Epithelial cell of proximal tubule (primary cell): ENCODE measurements around the gene INPP4A. TPM values are rescaled to one million over a fixed set of nuclear protein-coding genes. Genes with fewer than 3 reads are reported as not detected.

Source experiments
- DNase-seq: peaks from one replicate; pipeline ENCODE4 v3.0.0-alpha.2; 2011; ENCODE audit warnings: low read depth
- H3K4me3 ChIP-seq: 2 replicates; pipeline ENCODE4 v1.5.1; 2011; ENCODE audit warnings: low read depth, mild to moderate bottlenecking, low read length
- total RNA-seq: library from RNA; depleted of rRNA; stranded (reverse); fragments of >200 nt; gene quantifications from 2 replicates; pipeline ENCODE4 v1.2.3, GENCODE V29; 2015
- TF ChIP-seq, protein P1 (sequence below): conservative IDR thresholded peaks from 2 replicates; pipeline ENCODE4 v1.5.1; 2012; ENCODE audit warnings: low read depth, mild to moderate bottlenecking, low read length

The INPP4A gene
- total RNA-seq, 1 donor from 2014 or later = 12.2 TPM

DNA sequence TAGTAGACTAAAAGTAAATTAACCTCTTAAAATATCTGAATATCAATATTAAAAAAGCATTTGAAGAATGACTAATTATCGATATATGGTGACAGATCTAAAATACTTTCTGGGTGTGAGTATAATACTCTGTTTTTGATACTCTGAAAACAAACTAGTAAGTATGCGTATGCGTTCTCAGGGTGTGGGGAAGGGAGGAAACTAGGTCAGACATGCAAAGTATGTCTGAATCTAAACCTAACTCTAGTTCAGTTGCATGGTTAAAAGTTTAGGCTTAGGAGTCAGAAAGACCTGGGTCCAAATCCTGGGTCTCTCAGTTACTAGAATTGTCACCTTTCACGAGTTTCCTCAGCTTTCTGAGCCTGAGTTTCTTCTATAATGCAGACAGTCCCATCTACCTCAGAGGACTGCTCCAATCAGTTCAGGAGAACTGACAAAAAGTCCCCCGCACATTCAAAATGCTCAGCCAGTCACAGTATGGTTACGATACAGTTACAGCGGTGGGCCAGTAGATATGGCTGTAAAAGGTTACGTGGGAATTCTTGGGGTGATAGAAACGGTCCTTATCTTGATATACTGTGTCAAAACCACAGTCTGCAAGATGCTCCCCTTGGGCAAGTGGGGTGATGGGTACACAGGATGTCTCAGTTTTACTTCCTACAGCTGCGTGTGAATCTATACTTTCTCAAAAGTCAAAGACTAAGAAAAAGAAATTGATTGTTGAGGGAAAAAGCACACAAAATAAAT, 192.9 kb downstream of the INPP4A start:
- TF ChIP-seq, protein P1, sequence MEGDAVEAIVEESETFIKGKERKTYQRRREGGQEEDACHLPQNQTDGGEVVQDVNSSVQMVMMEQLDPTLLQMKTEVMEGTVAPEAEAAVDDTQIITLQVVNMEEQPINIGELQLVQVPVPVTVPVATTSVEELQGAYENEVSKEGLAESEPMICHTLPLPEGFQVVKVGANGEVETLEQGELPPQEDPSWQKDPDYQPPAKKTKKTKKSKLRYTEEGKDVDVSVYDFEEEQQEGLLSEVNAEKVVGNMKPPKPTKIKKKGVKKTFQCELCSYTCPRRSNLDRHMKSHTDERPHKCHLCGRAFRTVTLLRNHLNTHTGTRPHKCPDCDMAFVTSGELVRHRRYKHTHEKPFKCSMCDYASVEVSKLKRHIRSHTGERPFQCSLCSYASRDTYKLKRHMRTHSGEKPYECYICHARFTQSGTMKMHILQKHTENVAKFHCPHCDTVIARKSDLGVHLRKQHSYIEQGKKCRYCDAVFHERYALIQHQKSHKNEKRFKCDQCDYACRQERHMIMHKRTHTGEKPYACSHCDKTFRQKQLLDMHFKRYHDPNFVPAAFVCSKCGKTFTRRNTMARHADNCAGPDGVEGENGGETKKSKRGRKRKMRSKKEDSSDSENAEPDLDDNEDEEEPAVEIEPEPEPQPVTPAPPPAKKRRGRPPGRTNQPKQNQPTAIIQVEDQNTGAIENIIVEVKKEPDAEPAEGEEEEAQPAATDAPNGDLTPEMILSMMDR = no peak
- no peak overlapping the region for H3K4me3 ChIP-seq
- DNase-seq = no peak

DNA sequence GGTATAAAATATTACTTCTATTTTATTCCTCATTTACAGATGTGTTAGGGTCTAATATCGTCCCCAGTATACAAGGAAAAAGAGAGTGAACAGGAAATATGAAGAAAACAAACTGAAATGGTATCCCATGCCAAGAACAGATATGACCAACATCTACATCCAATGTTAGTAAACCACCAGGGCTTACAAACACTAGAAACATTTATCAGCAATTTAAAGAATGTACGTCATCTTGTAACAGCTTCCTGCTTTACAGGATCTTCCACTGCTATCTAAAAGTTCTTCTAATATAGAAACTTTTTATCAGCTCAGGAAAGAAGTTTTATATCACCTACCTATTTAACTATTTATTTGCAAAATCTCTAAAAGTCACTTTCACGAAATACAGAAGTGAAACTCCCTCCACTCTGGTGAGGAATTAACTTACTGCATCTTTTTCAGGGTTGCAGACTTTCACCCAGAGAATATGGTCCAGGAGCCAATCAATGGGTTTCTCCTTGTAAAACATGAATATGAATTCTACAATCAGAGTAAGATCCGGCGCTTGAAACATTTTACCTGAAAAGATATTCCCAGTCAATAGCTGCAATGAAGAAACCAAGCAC, 198.9 kb downstream of the INPP4A start:
- H3K4me3 ChIP-seq = no peak overlapping the region
- TF ChIP-seq, protein P1 = no peak
- no peak for DNase-seq

Other genes starting within 250 kb of the INPP4A start
- gene CNGA3, start 98.4 kb upstream of the INPP4A start, total RNA-seq = not detected in 2 replicates
- gene COA5, start 163.7 kb downstream of the INPP4A start, total RNA-seq = 9.3 and 16.5 TPM in 2 replicates
- gene UNC50, start 163.7 kb downstream of the INPP4A start, total RNA-seq = 35.3 and 43.0 TPM in 2 replicates